DND-41 (cell line): Measurements from ENCODE around the gene SHC2.

Source experiments
- EZH2 ChIP-seq: IDR thresholded peaks from 3 replicates; pipeline ENCODE4 v1.6.1; 2012; ENCODE audit warnings: borderline replicate concordance, low read depth, mild to moderate bottlenecking, moderate library complexity, low read length, inconsistent platforms; ENCODE audit not compliant: severe bottlenecking
- TF ChIP-seq, protein P1 (sequence below): IDR thresholded peaks from 2 replicates; pipeline ENCODE4 v1.5.1; 2012; ENCODE audit warnings: borderline replicate concordance, low read length, moderate library complexity, mild to moderate bottlenecking; ENCODE audit not compliant: poor library complexity, severe bottlenecking; ENCODE audit errors: extremely low read depth

DNA sequence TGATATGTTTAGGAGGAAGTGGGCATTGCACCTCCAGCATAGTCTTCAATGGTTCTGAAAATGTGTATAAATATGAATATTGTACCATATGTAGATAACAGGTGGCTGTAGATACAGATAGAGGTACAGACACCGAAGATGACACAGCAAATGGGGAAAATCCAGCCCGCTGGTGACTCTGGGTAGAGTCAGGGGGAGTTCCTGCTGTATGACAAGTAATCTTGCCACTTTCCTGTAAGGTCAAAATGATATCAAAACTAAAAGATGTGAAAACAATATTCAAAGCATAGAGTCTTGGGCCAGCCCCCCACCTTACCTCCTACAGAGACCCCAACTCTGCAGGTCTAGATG is 69.7 kb downstream of the SHC2 start:
- TF ChIP-seq, protein P1, sequence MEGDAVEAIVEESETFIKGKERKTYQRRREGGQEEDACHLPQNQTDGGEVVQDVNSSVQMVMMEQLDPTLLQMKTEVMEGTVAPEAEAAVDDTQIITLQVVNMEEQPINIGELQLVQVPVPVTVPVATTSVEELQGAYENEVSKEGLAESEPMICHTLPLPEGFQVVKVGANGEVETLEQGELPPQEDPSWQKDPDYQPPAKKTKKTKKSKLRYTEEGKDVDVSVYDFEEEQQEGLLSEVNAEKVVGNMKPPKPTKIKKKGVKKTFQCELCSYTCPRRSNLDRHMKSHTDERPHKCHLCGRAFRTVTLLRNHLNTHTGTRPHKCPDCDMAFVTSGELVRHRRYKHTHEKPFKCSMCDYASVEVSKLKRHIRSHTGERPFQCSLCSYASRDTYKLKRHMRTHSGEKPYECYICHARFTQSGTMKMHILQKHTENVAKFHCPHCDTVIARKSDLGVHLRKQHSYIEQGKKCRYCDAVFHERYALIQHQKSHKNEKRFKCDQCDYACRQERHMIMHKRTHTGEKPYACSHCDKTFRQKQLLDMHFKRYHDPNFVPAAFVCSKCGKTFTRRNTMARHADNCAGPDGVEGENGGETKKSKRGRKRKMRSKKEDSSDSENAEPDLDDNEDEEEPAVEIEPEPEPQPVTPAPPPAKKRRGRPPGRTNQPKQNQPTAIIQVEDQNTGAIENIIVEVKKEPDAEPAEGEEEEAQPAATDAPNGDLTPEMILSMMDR, result no peak
- TF ChIP-seq EZH2, result no peak
